Upper lobe of left lung (tissue), 4 donors: ENCODE results near the gene ECE1.

Source experiments
- EP300 ChIP-seq, 4 donors: sonication (generic); formaldehyde crosslinking; IDR thresholded peaks; one replicate each; pipeline ENCODE4 v1.5.1; 2017; ENCODE audit warnings: antibody characterized with exemption in 4 of 4, control low read depth in 2 of 4
- POLR2A ChIP-seq, 4 donors: fragments of 450-650 bp; IDR thresholded peaks; one replicate each; pipeline ENCODE4 v1.5.1; 2016 to 2017; ENCODE audit warnings: antibody characterized with exemption in 4 of 4, mild to moderate bottlenecking in 2 of 4
- POLR2AphosphoS5 ChIP-seq, 2 donors: sonication (generic); formaldehyde crosslinking; IDR thresholded peaks; one replicate each; pipeline ENCODE4 v1.5.1; 2017; ENCODE audit warnings: antibody characterized with exemption in 2 of 2
- TF ChIP-seq, protein P1 (sequence below), 6 experiments: fragments of 450-650 bp in 4 of 6; fragments of 200-600 bp in 2 of 6; sonication (generic) in 2 of 6; IDR thresholded peaks; one replicate each; pipeline ENCODE4 v1.5.1; 2016 to 2019; ENCODE audit warnings: antibody characterized with exemption in 6 of 6

DNA sequence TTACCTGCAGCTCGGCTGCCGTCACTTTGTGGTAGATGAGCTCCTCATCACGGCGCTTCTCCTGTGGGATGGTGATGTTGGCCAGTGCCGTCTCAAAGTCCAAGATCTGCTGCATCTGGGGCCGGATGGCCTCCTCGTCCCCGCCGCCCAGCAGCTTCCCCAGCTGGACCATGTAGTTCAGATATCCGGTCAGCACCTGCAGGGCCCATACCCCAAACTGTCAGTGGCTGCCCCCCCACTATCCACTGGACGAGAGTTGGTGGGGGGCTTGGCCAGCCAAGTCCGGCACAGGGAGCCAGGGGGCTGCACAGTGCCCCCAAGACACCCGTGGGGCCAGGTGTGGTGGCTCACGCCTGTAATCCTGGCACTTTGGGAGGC lies 34.3 kb downstream of the ECE1 start:
- TF ChIP-seq POLR2AphosphoS5 (IDR thresholded peaks at IDR 0.05) = no peak
- TF ChIP-seq, protein P1, sequence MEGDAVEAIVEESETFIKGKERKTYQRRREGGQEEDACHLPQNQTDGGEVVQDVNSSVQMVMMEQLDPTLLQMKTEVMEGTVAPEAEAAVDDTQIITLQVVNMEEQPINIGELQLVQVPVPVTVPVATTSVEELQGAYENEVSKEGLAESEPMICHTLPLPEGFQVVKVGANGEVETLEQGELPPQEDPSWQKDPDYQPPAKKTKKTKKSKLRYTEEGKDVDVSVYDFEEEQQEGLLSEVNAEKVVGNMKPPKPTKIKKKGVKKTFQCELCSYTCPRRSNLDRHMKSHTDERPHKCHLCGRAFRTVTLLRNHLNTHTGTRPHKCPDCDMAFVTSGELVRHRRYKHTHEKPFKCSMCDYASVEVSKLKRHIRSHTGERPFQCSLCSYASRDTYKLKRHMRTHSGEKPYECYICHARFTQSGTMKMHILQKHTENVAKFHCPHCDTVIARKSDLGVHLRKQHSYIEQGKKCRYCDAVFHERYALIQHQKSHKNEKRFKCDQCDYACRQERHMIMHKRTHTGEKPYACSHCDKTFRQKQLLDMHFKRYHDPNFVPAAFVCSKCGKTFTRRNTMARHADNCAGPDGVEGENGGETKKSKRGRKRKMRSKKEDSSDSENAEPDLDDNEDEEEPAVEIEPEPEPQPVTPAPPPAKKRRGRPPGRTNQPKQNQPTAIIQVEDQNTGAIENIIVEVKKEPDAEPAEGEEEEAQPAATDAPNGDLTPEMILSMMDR (IDR thresholded peaks at IDR 0.05) = no peak
- TF ChIP-seq EP300 (IDR thresholded peaks at IDR 0.05) = no peak
- TF ChIP-seq POLR2A (IDR thresholded peaks at IDR 0.05) = no peak
